HFFc6 (cell line): ENCODE results near the gene AGER. TPM values are rescaled to one million over a fixed set of nuclear protein-coding genes. Genes with fewer than 3 reads are reported as not detected.

Source experiments
- DNase-seq: peaks from one replicate; pipeline ENCODE4 v3.0.0-alpha.2; 2018
- H3K27ac Mint-ChIP-seq: 2 replicates; pipeline ENCODE4 v1.8.0; 2020; ENCODE audit warnings: mild to moderate bottlenecking, mixed read lengths
- H3K27me3 Mint-ChIP-seq: 2 replicates; pipeline ENCODE4 v1.8.0; 2021; ENCODE audit warnings: mild to moderate bottlenecking, moderate library complexity, mixed read lengths; ENCODE audit not compliant: insufficient read depth
- H3K36me3 Mint-ChIP-seq: 2 replicates; pipeline ENCODE4 v1.8.0; 2021; ENCODE audit warnings: low read depth, mixed read lengths
- H3K4me1 Mint-ChIP-seq: 2 replicates; pipeline ENCODE4 v1.8.0; 2020; ENCODE audit warnings: low read depth, mixed read lengths
- H3K4me3 Mint-ChIP-seq: 2 replicates; pipeline ENCODE4 v1.8.0; 2020; ENCODE audit warnings: mild to moderate bottlenecking, moderate library complexity, mixed read lengths
- H3K9me3 Mint-ChIP-seq: 2 replicates; pipeline ENCODE4 v1.8.0; 2020; ENCODE audit warnings: mild to moderate bottlenecking, mixed read lengths
- total RNA-seq, 6 experiments: library from RNA; stranded (reverse); fragmentation: NEBNext Ultra II Directional; extraction: Animal tissue kit (Norgen Biotek cat#: 25700); gene quantifications; 2 replicates in 1 of 6; 3 replicates in 5 of 6; pipeline ENCODE4 v1.2.3, GENCODE V29; 2021
- TF ChIP-seq, protein P1 (sequence below): fragments of 200-600 bp; sonication (generic); IDR thresholded peaks from 2 replicates; pipeline ENCODE4 v1.5.0; 2021; ENCODE audit warnings: antibody characterized with exemption, mild to moderate bottlenecking

AGER gene
- total RNA-seq, 6 experiments from 2014 or later, result 6.2 to 7.6 (median 6.5) TPM

- no peaks in the 10 kb centered on the region for H3K9me3 Mint-ChIP-seq
- H3K4me1 Mint-ChIP-seq, result peaks cover 6% of the 10 kb centered on the region
- TF ChIP-seq, protein P1, sequence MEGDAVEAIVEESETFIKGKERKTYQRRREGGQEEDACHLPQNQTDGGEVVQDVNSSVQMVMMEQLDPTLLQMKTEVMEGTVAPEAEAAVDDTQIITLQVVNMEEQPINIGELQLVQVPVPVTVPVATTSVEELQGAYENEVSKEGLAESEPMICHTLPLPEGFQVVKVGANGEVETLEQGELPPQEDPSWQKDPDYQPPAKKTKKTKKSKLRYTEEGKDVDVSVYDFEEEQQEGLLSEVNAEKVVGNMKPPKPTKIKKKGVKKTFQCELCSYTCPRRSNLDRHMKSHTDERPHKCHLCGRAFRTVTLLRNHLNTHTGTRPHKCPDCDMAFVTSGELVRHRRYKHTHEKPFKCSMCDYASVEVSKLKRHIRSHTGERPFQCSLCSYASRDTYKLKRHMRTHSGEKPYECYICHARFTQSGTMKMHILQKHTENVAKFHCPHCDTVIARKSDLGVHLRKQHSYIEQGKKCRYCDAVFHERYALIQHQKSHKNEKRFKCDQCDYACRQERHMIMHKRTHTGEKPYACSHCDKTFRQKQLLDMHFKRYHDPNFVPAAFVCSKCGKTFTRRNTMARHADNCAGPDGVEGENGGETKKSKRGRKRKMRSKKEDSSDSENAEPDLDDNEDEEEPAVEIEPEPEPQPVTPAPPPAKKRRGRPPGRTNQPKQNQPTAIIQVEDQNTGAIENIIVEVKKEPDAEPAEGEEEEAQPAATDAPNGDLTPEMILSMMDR, result no peak
- no peak overlapping the region for H3K27ac Mint-ChIP-seq
- H3K27me3 Mint-ChIP-seq, result peaks cover 7% of the 10 kb centered on the region
- peaks cover 11% of the 10 kb centered on the region for H3K36me3 Mint-ChIP-seq
- H3K4me3 Mint-ChIP-seq, result no peak overlapping the region
- no peak for DNase-seq
Measured at GRCh38 chr6:32163559-32164258, 20.3 kb downstream of the AGER start.

GRCh38 chr6:32158052-32158451, 26.0 kb downstream of the AGER start:
- DNase-seq, result no peak
- H3K4me3 Mint-ChIP-seq, result no peak overlapping the region
- peaks cover 2% of the 10 kb centered on the region for H3K27me3 Mint-ChIP-seq
- TF ChIP-seq, protein P1, result no peak
- H3K27ac Mint-ChIP-seq, result no peak overlapping the region
- peaks cover 21% of the 10 kb centered on the region for H3K4me1 Mint-ChIP-seq
- peaks cover 16% of the 10 kb centered on the region for H3K36me3 Mint-ChIP-seq
- no peaks in the 10 kb centered on the region for H3K9me3 Mint-ChIP-seq

DNA sequence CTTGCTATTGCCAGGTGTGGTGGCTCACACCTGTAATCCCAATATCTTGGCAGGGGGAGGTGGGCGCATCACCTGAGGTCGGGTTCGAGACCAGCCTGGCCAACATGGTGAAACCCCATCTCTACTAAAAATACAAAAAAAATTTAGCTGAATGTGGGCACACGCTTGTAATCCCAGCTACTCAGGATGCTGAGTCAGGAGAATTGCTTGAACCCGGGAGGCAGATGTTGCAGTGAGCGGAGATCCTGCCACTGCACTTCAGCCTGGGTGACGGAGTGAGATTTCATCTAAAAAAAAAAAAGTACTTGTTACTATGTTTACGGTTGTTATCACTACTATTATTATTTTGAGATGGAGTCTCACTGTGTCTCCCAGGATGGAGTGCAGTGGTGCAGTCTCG, 27.2 kb downstream of the AGER start:
- no peaks in the 10 kb centered on the region; the same call in none of the 2 replicates for H3K27me3 Mint-ChIP-seq
- H3K36me3 Mint-ChIP-seq, result peaks cover 16% of the 10 kb centered on the region
- H3K9me3 Mint-ChIP-seq, result no peaks in the 10 kb centered on the region
- H3K27ac Mint-ChIP-seq, result no peak overlapping the region
- peaks cover 32% of the 10 kb centered on the region for H3K4me1 Mint-ChIP-seq
- no peak for DNase-seq
- TF ChIP-seq, protein P1, result no peak
- no peak overlapping the region for H3K4me3 Mint-ChIP-seq

DNA sequence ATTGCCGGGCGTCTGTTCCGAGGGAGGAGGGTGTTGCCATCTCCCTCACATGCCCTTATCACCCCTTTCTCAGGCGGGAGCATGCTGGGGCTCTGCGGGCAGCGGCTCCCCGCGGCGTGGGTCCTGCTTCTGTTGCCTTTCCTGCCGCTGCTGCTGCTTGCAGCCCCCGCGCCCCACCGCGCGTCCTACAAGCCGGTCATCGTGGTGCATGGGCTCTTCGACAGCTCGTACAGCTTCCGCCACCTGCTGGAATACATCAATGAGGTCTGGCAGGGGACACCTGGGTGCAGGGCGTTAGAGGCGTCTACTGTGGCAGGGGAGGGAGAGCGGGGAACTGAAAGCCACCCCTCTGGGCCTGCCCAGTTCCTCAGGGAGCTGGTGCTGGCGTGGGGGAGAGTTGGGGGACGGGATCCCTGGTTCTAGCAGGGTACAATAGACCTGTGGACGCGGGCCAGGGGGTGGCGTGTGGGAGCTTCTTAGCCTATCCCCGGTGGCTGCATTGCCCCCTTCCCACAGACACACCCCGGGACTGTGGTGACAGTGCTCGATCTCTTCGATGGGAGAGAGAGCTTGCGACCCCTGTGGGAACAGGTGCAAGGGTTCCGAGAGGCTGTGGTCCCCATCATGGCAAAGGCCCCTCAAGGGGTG, 29.4 kb downstream of the AGER start:
- peaks cover 16% of the 10 kb centered on the region for H3K36me3 Mint-ChIP-seq
- H3K27me3 Mint-ChIP-seq, result peaks cover 2% of the 10 kb centered on the region
- peaks cover 43% of the 10 kb centered on the region for H3K4me1 Mint-ChIP-seq
- DNase-seq, result peak; percentile 61
- H3K4me3 Mint-ChIP-seq, result peak overlapping the region; percentile 100
- TF ChIP-seq, protein P1, result peak; percentile 76
- H3K27ac Mint-ChIP-seq, result peak overlapping the region; percentile 97
- H3K9me3 Mint-ChIP-seq, result no peaks in the 10 kb centered on the region

GRCh38 chr6:32153564-32154513, 30.2 kb downstream of the AGER start, which contains the start of gene PPT2:
Gene PPT2, plus strand, starts transcription at chr6:32154141. Its CDS starts 454 bp downstream, at chr6:32154595.
- H3K4me1 Mint-ChIP-seq, result peaks cover 43% of the 10 kb centered on the region
- peak within 1 kb of the TSS; percentile 97 for H3K27ac Mint-ChIP-seq
- peak; percentile 85 for DNase-seq
- H3K9me3 Mint-ChIP-seq, result no peaks in the 10 kb centered on the region
- H3K27me3 Mint-ChIP-seq, result peaks cover 2% of the 10 kb centered on the region
- H3K4me3 Mint-ChIP-seq, result peak within 1 kb of the TSS; percentile 100
- TF ChIP-seq, protein P1, result peak; percentile 57
- peaks cover 18% of the 10 kb centered on the region for H3K36me3 Mint-ChIP-seq
